HG03432 (cell line): Measurements from ENCODE around the gene RETREG3.

Experiments
- ATAC-seq: cut with Tn5 transposase; IDR thresholded peaks from one replicate; pipeline ENCODE4 v1.9.1; 2021; ENCODE audit warnings: mild to moderate bottlenecking, moderate library complexity; ENCODE audit not compliant: unreplicated experiment

RETREG3 gene

GRCh38 chr17:42536372-42537155 lies 72.6 kb downstream of the RETREG3 start:
- ATAC-seq: peak; percentile 68

- ATAC-seq: peak; percentile 80
Observed at GRCh38 chr17:42536048-42536371, 73.2 kb downstream of the RETREG3 start, which contains the start of gene NAGLU. TSS of gene NAGLU (plus strand) at chr17:42536241. CDS start at chr17:42536273, 32 bp downstream.

DNA sequence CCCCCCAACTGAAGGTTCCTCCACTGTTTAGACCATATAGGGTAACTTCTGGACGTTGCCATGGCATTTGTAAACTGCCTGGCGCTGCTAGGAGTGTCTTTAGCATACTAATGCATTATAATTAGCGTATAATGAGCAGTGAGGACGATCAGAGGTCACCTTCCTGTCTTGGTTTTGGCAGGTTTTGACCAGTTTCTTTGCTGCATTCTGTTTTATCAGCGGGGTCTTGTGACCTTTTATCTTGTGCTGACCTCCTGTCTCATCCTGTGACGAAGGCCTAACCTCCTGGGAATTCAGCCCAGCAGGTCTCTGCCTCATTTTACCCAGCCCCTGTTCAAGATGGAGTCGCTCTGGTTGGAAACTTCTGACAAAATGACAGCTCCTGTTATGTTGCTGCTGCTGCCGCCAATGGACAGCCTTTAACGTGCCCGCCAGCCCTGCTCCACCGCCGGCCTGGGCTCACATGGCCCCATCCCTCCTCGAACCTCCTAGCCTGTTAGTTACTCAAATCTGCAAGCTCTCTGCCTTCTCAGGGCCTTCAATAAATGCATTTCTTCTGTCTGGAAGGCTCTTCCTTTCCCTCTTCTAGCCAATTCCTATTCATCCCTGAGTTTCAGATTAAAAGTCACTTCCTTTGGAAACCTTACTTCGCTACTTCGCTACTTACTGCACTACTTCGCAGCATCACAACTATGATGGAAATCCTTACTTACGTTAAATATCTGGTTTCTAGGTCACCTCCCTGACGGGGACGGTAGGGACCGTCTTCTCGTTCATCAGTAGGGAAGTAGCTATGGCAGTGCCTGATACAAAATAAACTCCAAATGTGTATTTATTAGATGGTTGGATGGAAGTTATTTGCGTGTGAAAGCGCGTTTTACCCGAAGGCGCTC lies 73.8 kb downstream of the RETREG3 start:
- peak; percentile 17 for ATAC-seq

DNA sequence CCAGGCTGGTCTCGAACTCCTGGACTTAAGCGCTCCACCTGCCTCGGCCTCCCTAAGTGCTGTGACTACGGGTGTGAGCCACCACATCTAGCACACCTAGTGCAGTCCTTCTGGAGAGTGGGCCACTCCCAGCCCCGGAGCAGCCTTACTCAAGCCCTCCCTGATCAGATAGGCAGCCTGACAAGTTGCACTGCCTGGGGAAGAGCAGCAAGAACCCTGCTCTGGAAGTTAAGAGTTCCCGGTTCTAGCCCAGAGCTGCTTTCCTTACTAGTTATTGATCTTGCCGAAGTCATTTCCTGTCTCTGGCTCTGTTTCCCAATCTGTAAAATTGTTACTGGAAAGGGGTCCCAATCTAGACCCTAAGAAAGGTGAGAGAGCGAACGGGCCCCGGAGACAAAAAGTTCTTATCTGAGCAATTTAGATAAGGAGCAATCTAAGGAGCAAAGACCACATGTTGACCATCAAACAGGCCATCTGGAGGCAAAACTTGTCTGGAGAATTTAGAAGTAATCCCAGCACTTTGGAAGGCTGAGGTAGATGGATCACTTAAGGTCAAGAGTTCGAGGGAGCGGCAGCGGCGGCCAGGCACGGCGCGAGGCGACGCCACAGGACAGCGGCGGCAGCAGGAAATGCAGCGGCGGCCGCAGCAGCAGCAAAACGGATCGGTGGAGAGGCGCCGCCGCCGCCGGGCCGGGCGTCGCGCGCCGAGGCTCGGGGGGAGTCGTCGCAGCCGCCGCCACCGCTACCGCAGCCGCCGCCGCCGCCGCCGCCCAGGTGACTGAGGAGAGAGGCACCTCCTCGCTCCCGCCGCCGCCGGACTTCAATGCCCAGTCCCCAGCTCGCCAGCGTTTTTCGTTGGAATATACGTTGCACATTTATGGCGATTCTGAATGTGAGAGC lies 77.5 kb downstream of the RETREG3 start:
- peak; percentile 24 for ATAC-seq

GRCh38 chr17:42530952-42531454 lies 78.2 kb downstream of the RETREG3 start:
- no peak for ATAC-seq
